Esophagus squamous epithelium (tissue), 4 donors: ENCODE results near the gene KCNK4.

ENCODE experiments used
- POLR2A ChIP-seq, 4 donors: fragments of 450-650 bp; IDR thresholded peaks; one replicate each; pipeline ENCODE4 v1.6.1; 2017; ENCODE audit warnings: antibody characterized with exemption in 4 of 4, mild to moderate bottlenecking in 4 of 4, moderate library complexity in 3 of 4
- TF ChIP-seq, protein P1 (sequence below), 6 experiments: fragments of 450-650 bp in 4 of 6; fragments of 200-600 bp in 2 of 6; sonication (generic) in 2 of 6; IDR thresholded peaks; one replicate each; pipeline ENCODE4 v1.5.1; 2016 to 2019; ENCODE audit warnings: antibody characterized with exemption in 6 of 6, mild to moderate bottlenecking in 4 of 6, moderate library complexity in 4 of 6

DNA sequence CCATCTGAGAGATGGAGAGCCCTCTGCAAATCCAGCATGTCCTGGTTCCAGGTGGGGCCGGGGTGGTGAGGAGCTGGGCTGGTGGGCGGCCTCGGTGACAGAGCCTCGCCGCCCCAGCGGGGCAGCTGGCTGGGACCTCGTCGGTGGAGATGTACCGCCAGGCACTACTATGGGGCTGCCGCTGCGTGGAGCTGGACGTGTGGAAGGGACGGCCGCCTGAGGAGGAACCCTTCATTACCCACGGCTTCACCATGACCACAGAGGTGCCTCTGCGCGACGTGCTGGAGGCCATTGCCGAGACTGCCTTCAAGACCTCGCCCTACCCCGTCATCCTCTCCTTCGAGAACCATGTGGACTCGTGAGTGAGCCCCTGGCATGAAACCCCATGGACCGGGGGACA lies 32.7 kb upstream of the KCNK4 start:
- TF ChIP-seq, protein P1, sequence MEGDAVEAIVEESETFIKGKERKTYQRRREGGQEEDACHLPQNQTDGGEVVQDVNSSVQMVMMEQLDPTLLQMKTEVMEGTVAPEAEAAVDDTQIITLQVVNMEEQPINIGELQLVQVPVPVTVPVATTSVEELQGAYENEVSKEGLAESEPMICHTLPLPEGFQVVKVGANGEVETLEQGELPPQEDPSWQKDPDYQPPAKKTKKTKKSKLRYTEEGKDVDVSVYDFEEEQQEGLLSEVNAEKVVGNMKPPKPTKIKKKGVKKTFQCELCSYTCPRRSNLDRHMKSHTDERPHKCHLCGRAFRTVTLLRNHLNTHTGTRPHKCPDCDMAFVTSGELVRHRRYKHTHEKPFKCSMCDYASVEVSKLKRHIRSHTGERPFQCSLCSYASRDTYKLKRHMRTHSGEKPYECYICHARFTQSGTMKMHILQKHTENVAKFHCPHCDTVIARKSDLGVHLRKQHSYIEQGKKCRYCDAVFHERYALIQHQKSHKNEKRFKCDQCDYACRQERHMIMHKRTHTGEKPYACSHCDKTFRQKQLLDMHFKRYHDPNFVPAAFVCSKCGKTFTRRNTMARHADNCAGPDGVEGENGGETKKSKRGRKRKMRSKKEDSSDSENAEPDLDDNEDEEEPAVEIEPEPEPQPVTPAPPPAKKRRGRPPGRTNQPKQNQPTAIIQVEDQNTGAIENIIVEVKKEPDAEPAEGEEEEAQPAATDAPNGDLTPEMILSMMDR (IDR thresholded peaks at IDR 0.05), result no peak
- TF ChIP-seq POLR2A (IDR thresholded peaks at IDR 0.05), result no peak
